ENCODE data around the gene FAM13A.

FAM13A gene

GRCh38 chr4:88725986-88726385, 331.0 kb downstream of the FAM13A start:
- ChIA-PET CTCF (no interaction called here), POLR2A (no interaction called here)
- no peak for DNase-seq (ENCODE audit: extremely low spot score)
- TF ChIP-seq FOXA1 (IDR thresholded peaks at IDR 0.05) (no peak), ZNF384 (IDR thresholded peaks at IDR 0.05) (no peak), HDGF (IDR thresholded peaks at IDR 0.05; ENCODE audit: borderline replicate concordance) (no peak), NFRKB (IDR thresholded peaks at IDR 0.05) (no peak), SP1 (IDR thresholded peaks at IDR 0.05) (no peak), FOXK2 (IDR thresholded peaks at IDR 0.05) (no peak), TARDBP (IDR thresholded peaks at IDR 0.05) (no peak), SUZ12 (IDR thresholded peaks at IDR 0.05) (no peak), ELF4 (IDR thresholded peaks at IDR 0.05) (no peak), BHLHE40 (IDR thresholded peaks at IDR 0.05; ENCODE audit: borderline replicate concordance) (no peak), PKNOX1 (IDR thresholded peaks at IDR 0.05) (no peak), L3MBTL2 (conservative IDR thresholded peaks at IDR 0.05) (no peak), FOXM1 (IDR thresholded peaks at IDR 0.05; ENCODE audit: borderline replicate concordance) (no peak), ARNT (IDR thresholded peaks at IDR 0.05) (no peak), LEF1 (IDR thresholded peaks at IDR 0.05; ENCODE audit: borderline replicate concordance) (no peak), CTBP1 (IDR thresholded peaks at IDR 0.05; ENCODE audit: borderline replicate concordance) (no peak)

- ChIA-PET CTCF (no interaction called here), POLR2A (no interaction called here)
- TF ChIP-seq CTBP1 (IDR thresholded peaks at IDR 0.05; ENCODE audit: borderline replicate concordance) (no peak), FOXA1 (IDR thresholded peaks at IDR 0.05) (no peak), TARDBP (IDR thresholded peaks at IDR 0.05) (no peak), HDGF (IDR thresholded peaks at IDR 0.05; ENCODE audit: borderline replicate concordance) (no peak), LEF1 (IDR thresholded peaks at IDR 0.05; ENCODE audit: borderline replicate concordance) (no peak), PKNOX1 (IDR thresholded peaks at IDR 0.05) (no peak), SP1 (IDR thresholded peaks at IDR 0.05) (no peak), BHLHE40 (IDR thresholded peaks at IDR 0.05; ENCODE audit: borderline replicate concordance) (no peak), ARNT (IDR thresholded peaks at IDR 0.05) (no peak)
- no peak for DNase-seq (ENCODE audit: extremely low spot score)
These were observed 331.8 kb downstream of the FAM13A start for GRCh38 chr4:88725143-88725542.

- no peak for DNase-seq (ENCODE audit: extremely low spot score)
- POLR2A ChIA-PET = no interaction called here
- TF ChIP-seq FOXM1 (IDR thresholded peaks at IDR 0.05; ENCODE audit: borderline replicate concordance) = no peak
- TF ChIP-seq TARDBP (IDR thresholded peaks at IDR 0.05) = no peak
- no peak for TF ChIP-seq FOXA1 (IDR thresholded peaks at IDR 0.05)
- no peak for TF ChIP-seq BHLHE40 (IDR thresholded peaks at IDR 0.05; ENCODE audit: borderline replicate concordance)
- TF ChIP-seq SP1 (IDR thresholded peaks at IDR 0.05) = no peak
- no peak for TF ChIP-seq ELF4 (IDR thresholded peaks at IDR 0.05)
- TF ChIP-seq ARNT (IDR thresholded peaks at IDR 0.05) = no peak
- TF ChIP-seq HDGF (IDR thresholded peaks at IDR 0.05; ENCODE audit: borderline replicate concordance) = no peak
- no peak for TF ChIP-seq SUZ12 (IDR thresholded peaks at IDR 0.05)
- no peak for TF ChIP-seq FOXK2 (IDR thresholded peaks at IDR 0.05)
- TF ChIP-seq LEF1 (IDR thresholded peaks at IDR 0.05; ENCODE audit: borderline replicate concordance) = no peak
- no peak for TF ChIP-seq PKNOX1 (IDR thresholded peaks at IDR 0.05)
- TF ChIP-seq L3MBTL2 (conservative IDR thresholded peaks at IDR 0.05) = no peak
- TF ChIP-seq ZNF384 (IDR thresholded peaks at IDR 0.05) = no peak
- TF ChIP-seq CTBP1 (IDR thresholded peaks at IDR 0.05; ENCODE audit: borderline replicate concordance) = no peak
- no peak for TF ChIP-seq NFRKB (IDR thresholded peaks at IDR 0.05)
- CTCF ChIA-PET = no interaction called here
These were observed 332.6 kb downstream of the FAM13A start for GRCh38 chr4:88724406-88724805.

GRCh38 chr4:88722828-88723227, 334.2 kb downstream of the FAM13A start:
- no peak for DNase-seq (ENCODE audit: extremely low spot score)
- POLR2A ChIA-PET = no interaction called here
- TF ChIP-seq FOXK2 (IDR thresholded peaks at IDR 0.05) = no peak
- no peak for TF ChIP-seq CTBP1 (IDR thresholded peaks at IDR 0.05; ENCODE audit: borderline replicate concordance)
- no peak for TF ChIP-seq NFRKB (IDR thresholded peaks at IDR 0.05)
- TF ChIP-seq BHLHE40 (IDR thresholded peaks at IDR 0.05; ENCODE audit: borderline replicate concordance) = no peak
- TF ChIP-seq ZNF384 (IDR thresholded peaks at IDR 0.05) = no peak
- no peak for TF ChIP-seq FOXA1 (IDR thresholded peaks at IDR 0.05)
- TF ChIP-seq LEF1 (IDR thresholded peaks at IDR 0.05; ENCODE audit: borderline replicate concordance) = no peak
- no peak for TF ChIP-seq FOXM1 (IDR thresholded peaks at IDR 0.05; ENCODE audit: borderline replicate concordance)
- TF ChIP-seq TARDBP (IDR thresholded peaks at IDR 0.05) = no peak
- no peak for TF ChIP-seq PKNOX1 (IDR thresholded peaks at IDR 0.05)
- TF ChIP-seq HDGF (IDR thresholded peaks at IDR 0.05; ENCODE audit: borderline replicate concordance) = no peak
- CTCF ChIA-PET = no interaction called here

GRCh38 chr4:88722276-88722780, 334.7 kb downstream of the FAM13A start:
- POLR2A ChIA-PET = no interaction called here
- CTCF ChIA-PET = no interaction called here
- DNase-seq (ENCODE audit: extremely low spot score) = no peak
- TF ChIP-seq FOXM1 (IDR thresholded peaks at IDR 0.05; ENCODE audit: borderline replicate concordance) (no peak), SP1 (IDR thresholded peaks at IDR 0.05) (no peak), LEF1 (IDR thresholded peaks at IDR 0.05; ENCODE audit: borderline replicate concordance) (no peak), PKNOX1 (IDR thresholded peaks at IDR 0.05) (no peak), L3MBTL2 (conservative IDR thresholded peaks at IDR 0.05) (no peak)

Measured in HEK293T (cell line).